HG03520 (cell line): ENCODE data around the gene PEX16.

Experiments used
- ATAC-seq: cut with Tn5 transposase; IDR thresholded peaks from one replicate; pipeline ENCODE4 v1.9.1; 2021; ENCODE audit warnings: mild to moderate bottlenecking, moderate library complexity; ENCODE audit not compliant: unreplicated experiment

PEX16 gene

GRCh38 chr11:45917623-45918330 lies at the start of gene PEX16:
Gene PEX16 (minus strand): TSS chr11:45917877. CDS start chr11:45917811, 66 bp downstream.
- ATAC-seq: peak; percentile 86

- ATAC-seq: peak; percentile 61
Measured at GRCh38 chr11:45964911-45965389, 47.3 kb upstream of the PEX16 start.

DNA sequence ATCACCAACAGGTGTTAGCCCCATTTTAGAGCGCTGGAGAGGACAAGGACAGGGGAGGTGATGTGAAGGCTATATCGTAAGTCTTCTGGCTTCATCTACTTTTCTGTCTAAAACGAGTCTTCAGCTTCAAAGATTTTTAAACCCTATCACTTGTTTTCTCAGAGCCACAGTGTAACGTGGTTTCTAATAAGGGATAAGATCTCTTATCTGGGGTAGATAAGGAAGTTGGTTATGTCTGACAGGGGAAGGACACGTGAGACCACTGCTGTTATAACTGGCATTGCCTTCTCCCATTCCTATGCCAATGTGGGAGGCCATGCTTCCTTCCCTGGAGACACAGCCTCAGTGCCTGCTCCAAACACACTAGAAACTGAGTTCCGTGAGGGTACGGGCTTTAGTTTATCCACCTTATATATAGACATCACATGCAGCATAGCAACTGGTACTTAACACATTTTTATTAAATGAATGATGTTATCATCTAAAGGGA lies 44.1 kb upstream of the PEX16 start:
- ATAC-seq: no peak

DNA sequence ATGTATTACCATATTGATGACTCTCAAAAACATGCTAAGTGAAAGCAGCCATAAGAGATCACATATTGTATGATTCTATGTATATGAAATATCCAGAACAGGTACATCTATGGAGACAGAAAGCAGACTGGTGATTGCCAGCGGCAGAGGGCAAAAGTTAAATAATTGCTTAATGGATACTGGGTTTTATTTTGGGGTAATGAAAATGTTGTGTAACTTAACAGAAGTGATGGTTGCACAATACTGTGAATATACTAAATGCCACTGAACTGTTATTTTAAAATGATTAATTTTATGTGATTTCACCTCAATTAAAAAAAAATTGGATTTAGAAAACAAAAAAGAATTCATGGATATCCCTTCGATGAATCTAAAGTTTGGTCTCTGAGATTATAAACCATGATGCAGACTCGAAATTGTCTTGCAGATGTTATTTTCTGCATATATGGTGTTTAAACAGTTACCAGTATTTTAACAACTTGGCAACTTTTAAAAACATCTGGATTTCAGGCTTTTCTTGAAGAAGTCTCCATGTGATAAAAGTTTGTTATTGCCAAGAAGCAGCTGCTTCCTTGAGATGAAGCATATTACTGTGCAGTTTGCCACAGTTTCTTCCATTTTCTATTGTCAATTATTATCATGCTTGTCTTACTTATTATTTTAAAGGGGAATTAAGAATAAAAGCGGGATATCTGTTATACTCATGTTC lies 42.9 kb upstream of the PEX16 start:
- ATAC-seq: no peak

- ATAC-seq: no peak
Measured at GRCh38 chr11:45959851-45960250, 42.2 kb upstream of the PEX16 start.

DNA sequence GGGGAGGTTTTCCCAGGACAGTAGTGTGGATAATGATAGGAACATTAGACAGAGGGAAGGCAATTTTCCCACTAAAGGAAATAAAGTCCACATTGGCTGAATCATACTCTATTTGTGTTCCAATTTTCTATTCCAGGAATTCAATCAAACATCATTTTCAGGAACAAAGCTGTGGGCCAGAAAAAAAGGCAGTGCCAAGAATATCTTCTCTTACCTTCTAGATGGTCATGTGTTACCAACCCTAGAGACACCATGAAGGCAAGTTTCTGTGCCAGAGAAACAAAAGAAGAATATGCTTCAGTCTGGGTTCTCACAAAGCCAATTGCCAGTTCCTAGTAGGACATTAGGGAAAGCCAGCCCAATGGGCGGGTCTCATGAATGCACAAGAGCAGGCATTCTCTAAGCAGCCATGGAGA lies 32.3 kb upstream of the PEX16 start:
- ATAC-seq: no peak

- no peak for ATAC-seq
Measured at GRCh38 chr11:45948356-45948755, 30.7 kb upstream of the PEX16 start.

GRCh38 chr11:45947885-45948284 lies 30.2 kb upstream of the PEX16 start:
- no peak for ATAC-seq

GRCh38 chr11:45945397-45945999 lies 27.8 kb upstream of the PEX16 start:
- ATAC-seq: no peak

DNA sequence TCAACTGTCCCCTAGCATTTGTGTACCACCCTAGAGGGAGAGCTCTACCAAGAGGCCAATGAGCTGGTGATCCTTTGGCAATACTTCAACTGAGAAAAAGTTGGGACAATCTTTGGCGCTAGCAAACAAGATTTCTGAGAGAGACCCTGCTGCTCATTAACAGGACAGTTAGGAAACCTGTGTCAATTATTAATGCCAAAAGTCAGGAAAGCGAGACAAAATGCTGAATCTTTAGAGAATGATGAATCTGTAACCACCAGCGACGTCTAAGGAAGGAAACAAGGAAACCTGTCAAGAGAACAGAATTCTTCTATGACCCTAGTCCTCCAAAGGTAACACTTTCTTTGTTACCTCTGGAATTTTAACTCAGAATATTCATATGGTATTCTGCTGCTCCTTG lies 24.7 kb upstream of the PEX16 start:
- no peak for ATAC-seq

DNA sequence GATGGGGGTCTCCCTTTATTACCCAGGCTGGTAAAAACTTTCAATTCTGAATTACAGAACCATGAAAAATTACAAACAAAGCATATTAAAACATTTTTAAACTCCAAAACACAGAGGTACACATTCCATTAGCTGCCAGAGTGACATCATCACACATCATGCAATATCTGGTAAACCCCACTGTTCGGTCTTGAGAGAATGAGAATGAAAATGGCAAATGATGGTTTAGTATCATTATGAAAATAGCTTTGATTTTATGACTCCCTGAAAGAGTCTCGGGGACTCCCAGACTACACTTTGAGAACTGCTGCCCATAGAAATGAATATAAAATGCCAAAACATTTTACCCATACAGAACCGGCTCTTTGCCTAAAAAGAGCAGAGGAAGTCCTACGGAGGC lies 23.6 kb upstream of the PEX16 start:
- ATAC-seq: no peak

DNA sequence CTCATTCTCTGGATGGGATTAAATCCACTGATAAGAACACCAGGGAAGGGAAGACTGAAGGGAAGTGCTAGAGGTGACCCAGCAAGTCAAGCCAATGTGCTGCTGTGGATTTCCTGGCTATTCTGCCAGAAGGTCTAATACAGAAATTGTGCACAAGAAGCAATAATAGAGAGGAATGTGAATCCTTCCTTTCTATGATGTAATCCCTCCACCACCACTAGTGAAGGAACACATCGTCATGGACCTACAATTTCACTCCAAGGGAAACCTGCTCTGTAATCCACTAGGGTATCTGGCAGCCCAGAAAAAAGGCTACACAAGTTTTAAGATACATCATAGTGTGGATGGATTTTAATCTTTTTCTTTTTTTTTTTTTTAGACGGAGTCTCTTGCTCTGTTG lies 22.2 kb upstream of the PEX16 start:
- ATAC-seq: no peak

GRCh38 chr11:45937916-45938315 lies 20.2 kb upstream of the PEX16 start:
- no peak for ATAC-seq

GRCh38 chr11:45936511-45937054 lies 18.9 kb upstream of the PEX16 start:
- ATAC-seq: no peak

GRCh38 chr11:45935349-45936064 lies 17.8 kb upstream of the PEX16 start:
- no peak for ATAC-seq

DNA sequence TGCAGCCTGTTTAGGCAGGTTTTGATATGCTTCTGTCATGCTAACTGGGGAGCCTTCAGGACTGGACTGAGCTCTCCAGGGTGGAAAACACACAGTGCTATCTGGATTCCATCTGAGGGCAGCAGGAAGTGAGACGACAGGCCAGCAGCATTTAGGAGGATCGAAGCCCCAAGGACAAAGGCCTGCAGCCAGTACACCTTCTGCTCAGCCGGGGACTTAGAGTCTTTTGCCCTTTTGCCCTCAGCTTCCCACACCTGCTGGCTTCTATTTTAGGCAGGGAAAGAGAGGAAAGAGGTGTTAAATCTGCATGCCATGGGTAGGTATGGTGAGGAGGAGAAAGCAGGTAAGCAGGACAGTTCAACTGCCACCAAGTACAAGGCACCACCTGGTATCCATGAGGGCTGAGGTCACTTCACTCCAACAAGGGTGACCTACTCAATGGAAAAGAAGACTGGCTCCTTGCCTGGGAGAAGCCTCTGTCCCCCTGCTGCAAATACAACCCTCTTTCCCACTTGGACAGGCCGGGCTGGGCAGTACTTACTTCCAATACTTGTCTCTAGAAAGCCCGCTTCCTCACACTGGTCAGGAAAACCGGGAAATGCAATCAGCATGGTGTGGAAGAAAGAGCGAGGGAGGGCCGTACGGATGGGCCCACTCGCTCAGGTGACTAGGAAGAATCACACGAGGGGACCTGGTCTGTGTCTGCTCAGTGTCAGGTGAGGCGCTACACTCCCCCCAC lies 17.1 kb upstream of the PEX16 start:
- no peak for ATAC-seq

DNA sequence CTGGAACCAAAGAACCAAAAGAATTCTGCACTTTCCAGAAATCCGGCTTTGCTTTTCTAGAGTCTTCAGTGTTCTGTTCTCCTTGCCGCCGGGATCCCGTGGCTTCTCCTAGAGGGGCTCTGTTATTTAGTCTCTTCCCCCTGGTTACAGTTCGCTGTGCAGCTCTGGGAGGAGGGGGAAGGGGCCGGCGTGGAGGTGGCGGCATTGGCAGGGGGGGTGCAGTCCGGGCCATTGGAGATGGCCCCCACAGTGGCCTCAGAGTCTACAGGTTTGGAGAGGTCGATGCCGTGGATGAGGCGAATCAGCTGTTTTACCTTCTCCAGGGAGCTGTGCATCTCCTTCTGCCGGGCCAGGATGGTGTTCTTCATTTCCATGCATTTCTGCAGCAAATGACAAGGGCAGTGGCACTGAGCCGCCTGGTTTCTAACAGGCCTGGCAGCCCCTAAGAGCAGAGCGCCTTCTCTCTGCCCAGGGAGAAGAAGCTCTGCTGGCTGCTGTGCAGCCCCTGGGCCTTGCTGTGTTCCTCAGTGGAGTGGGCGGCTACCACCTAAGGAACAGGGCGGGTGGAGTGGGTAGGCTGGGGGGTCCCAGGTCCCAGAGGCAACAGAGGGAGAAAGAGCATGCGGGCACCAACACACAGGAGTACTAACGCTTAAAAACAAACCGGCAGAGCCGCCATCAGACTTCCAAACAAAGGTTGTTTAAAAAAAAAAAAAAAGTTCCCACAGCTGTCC lies 16.3 kb upstream of the PEX16 start:
- ATAC-seq: no peak

DNA sequence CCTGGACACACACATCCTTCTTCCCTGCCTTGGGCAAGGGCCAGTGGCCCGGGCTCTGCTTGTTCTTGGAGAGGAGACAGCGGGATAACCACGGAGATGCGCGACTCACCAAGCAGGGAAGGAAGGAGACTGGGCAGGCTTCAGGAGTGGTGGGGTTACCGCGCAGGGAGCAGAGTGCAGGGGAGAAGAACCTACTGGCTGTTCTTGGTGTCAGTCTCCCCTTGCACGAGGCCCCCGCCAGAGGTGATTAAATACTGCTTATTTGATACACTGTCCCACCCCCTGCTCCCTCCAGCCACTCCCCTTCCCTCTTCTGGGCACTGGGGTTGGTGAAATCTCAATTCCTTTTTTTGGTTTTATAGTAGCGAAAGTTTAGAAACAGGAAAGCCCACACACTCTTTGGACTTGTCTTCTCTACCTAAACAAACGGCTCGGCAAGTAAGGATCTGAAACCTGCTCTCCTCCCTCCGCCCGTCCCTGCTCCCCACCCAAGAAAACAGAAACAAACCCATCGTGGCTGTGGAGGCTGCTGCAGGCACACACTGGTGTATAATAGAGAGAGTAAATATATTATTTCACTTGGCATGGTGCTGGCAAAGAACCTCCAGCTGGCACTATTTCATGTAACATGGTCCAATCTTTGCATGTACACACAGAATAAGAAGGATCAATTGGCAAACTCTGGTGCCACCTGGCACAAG lies 15.6 kb upstream of the PEX16 start:
- ATAC-seq: no peak

DNA sequence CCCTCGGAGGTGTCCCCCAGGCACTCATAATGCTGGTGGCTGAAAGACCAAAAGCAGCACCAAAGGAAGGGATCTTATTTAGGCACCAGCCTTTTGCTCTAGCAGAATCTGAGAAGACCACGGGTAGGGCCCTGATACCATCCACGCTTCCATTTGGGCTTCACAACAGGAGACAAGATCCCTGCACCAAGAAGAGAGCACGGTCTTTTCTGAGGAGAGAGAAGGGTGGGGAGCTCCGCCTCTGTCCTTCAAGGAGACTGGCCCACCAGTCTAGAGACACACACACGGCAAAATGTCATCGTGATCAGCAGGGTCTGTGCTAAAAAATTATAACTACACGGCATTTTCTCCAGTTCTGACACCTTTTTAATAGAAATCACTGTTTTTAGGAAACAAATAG lies 14.5 kb upstream of the PEX16 start:
- ATAC-seq: no peak
